ENCODE measurements around the gene GGN. TPM values are rescaled to one million over a fixed set of nuclear protein-coding genes. Genes with fewer than 3 reads are reported as not detected.
A peak's percentile ranks its signal among the peaks of the same experiment; 100 is the strongest.
"Not testable (repeated sequence)": the region's sequence is repeated elsewhere in the genome, so short reads cannot be mapped to it uniquely, and the experiment has no call there.

GGN gene
- total RNA-seq, 1 donor from 2014 or later, result 1.5 TPM

- Mint-ChIP-seq H3K9me3 (ENCODE audit: low read depth) (no peaks in the 10 kb centered on the region), H3K27ac (ENCODE audit: unreplicated experiment) (no peak overlapping the region)
Observed at GRCh38 chr19:38417146-38417543, 29.3 kb upstream of the GGN start.

GRCh38 chr19:38413416-38413815 is 25.6 kb upstream of the GGN start:
- no peak for TF ChIP-seq CTCF (IDR thresholded peaks at IDR 0.05)
- Mint-ChIP-seq H3K27ac (ENCODE audit: unreplicated experiment) (no peak overlapping the region), H3K9me3 (ENCODE audit: low read depth) (no peaks in the 10 kb centered on the region), H3K4me1 (ENCODE audit: low read depth) (peaks cover 11% of the 10 kb centered on the region), H3K36me3 (ENCODE audit: low read depth) (no peaks in the 10 kb centered on the region), H3K4me3 (ENCODE audit: unreplicated experiment) (no peak overlapping the region), H3K27me3 (ENCODE audit: low read depth) (peaks cover 15% of the 10 kb centered on the region)
- no peak for DNase-seq (ENCODE audit: low spot score)

More at GRCh38 chr19:38417146-38417543, 29.3 kb upstream of the GGN start:
- peaks cover 29% of the 10 kb centered on the region for H3K27me3 Mint-ChIP-seq (ENCODE audit: low read depth)
- peaks cover 11% of the 10 kb centered on the region for H3K4me1 Mint-ChIP-seq (ENCODE audit: low read depth)
- H3K4me3 Mint-ChIP-seq (ENCODE audit: unreplicated experiment), result peak overlapping the region; percentile 62
- no peak for DNase-seq (ENCODE audit: low spot score)
- no peaks in the 10 kb centered on the region for H3K36me3 Mint-ChIP-seq (ENCODE audit: low read depth)
- TF ChIP-seq CTCF (IDR thresholded peaks at IDR 0.05), result no peak

GRCh38 chr19:38412961-38413360 is 25.1 kb upstream of the GGN start:
- Mint-ChIP-seq H3K4me1 (ENCODE audit: low read depth) (peaks cover 9% of the 10 kb centered on the region), H3K4me3 (ENCODE audit: unreplicated experiment) (no peak overlapping the region), H3K27ac (ENCODE audit: unreplicated experiment) (no peak overlapping the region), H3K27me3 (ENCODE audit: low read depth) (peaks cover 14% of the 10 kb centered on the region), H3K36me3 (ENCODE audit: low read depth) (no peaks in the 10 kb centered on the region), H3K9me3 (ENCODE audit: low read depth) (no peaks in the 10 kb centered on the region)
- DNase-seq (ENCODE audit: low spot score), result no peak
- no peak for TF ChIP-seq CTCF (IDR thresholded peaks at IDR 0.05)

GRCh38 chr19:38412491-38412890 is 24.7 kb upstream of the GGN start:
- TF ChIP-seq CTCF (IDR thresholded peaks at IDR 0.05), result no peak
- Mint-ChIP-seq H3K27me3 (ENCODE audit: low read depth) (peaks cover 9% of the 10 kb centered on the region), H3K4me1 (ENCODE audit: low read depth) (peaks cover 5% of the 10 kb centered on the region), H3K9me3 (ENCODE audit: low read depth) (no peaks in the 10 kb centered on the region), H3K4me3 (ENCODE audit: unreplicated experiment) (no peak overlapping the region), H3K36me3 (ENCODE audit: low read depth) (no peaks in the 10 kb centered on the region), H3K27ac (ENCODE audit: unreplicated experiment) (no peak overlapping the region)
- DNase-seq (ENCODE audit: low spot score), result no peak

DNA sequence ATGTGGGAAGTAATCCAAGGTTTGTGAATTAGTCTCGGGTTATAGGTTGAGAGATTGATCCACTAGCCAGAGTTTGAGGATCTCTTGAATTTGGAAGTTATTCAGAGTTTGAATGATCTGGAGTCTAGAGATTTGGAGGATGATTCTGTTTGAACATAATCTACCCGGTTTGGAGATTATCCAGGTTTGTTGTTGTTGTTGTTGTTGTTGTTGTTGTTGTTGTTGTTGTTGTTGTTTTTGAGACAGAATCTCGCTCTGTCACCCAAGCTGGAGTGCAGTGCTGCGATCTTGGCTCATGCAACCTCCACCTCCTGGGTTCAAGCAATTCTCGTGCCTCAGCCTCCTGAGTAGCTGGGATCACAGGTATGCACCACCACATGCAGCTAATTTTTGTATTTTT is 24.1 kb upstream of the GGN start:
- not testable (repeated sequence) for H3K4me1 Mint-ChIP-seq (ENCODE audit: low read depth); H3K4me3 Mint-ChIP-seq (ENCODE audit: unreplicated experiment); H3K36me3 Mint-ChIP-seq (ENCODE audit: low read depth); H3K27me3 Mint-ChIP-seq (ENCODE audit: low read depth); H3K27ac Mint-ChIP-seq (ENCODE audit: unreplicated experiment); H3K9me3 Mint-ChIP-seq (ENCODE audit: low read depth); DNase-seq (ENCODE audit: low spot score)

DNA sequence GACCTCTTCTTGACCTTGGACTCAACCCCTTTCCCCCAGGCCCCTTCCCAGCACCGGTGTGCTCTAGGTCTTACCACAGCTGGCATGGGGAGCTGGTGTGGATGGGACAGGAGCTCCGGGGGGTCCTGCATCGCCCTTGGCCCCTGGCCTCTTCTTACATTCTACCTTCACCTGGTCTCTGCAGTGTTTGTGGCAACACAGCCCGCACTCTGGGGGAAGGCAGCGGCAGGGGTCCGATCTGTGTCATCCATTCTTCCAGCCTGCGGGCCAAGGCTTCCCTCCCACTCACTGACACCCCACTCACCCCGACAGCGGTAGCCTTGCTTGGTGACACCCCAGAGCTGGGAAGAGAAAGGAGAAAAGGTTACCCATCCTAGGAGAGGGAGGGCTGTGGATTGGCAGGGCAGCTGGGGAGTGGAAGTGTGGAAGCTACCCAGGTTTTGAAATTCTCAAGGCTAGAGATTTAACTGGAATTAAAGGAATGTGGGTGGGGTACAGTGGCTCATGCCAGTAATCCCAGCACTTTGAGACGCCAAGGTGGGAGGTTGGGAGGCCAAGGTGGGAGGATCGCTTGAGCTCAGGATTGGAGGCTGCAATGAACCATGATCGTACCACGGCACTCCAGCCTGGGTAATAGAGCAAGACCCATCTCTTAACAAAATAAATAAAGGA is 23.3 kb upstream of the GGN start:
- no peak for TF ChIP-seq CTCF (IDR thresholded peaks at IDR 0.05)
- Mint-ChIP-seq H3K9me3 (ENCODE audit: low read depth) (no peaks in the 10 kb centered on the region), H3K36me3 (ENCODE audit: low read depth) (no peaks in the 10 kb centered on the region), H3K4me1 (ENCODE audit: low read depth) (no peaks in the 10 kb centered on the region), H3K27ac (ENCODE audit: unreplicated experiment) (no peak overlapping the region), H3K4me3 (ENCODE audit: unreplicated experiment) (no peak overlapping the region), H3K27me3 (ENCODE audit: low read depth) (no peaks in the 10 kb centered on the region)
- no peak for DNase-seq (ENCODE audit: low spot score)

GRCh38 chr19:38410407-38410806 is 22.6 kb upstream of the GGN start:
- not testable (repeated sequence) for H3K36me3 Mint-ChIP-seq (ENCODE audit: low read depth); H3K9me3 Mint-ChIP-seq (ENCODE audit: low read depth)

More at GRCh38 chr19:38410407-38410806, 22.6 kb upstream of the GGN start:
- not testable (repeated sequence) for H3K27ac Mint-ChIP-seq (ENCODE audit: unreplicated experiment); H3K27me3 Mint-ChIP-seq (ENCODE audit: low read depth); H3K4me1 Mint-ChIP-seq (ENCODE audit: low read depth); H3K4me3 Mint-ChIP-seq (ENCODE audit: unreplicated experiment); DNase-seq (ENCODE audit: low spot score)
